ENCODE data around the gene KLHL29.
A peak's percentile ranks its signal among the peaks of the same experiment; 100 is the strongest.

KLHL29 gene

GRCh38 chr2:23591111-23591510, 206.1 kb downstream of the KLHL29 start:
- Histone ChIP-seq H3K36me3 (replicated peaks in 1 of 2; ENCODE audit: control insufficient read depth in 2 of 2, insufficient read depth in 2 of 2, low read length in 2 of 2) (no peaks in the 10 kb centered on the region), H2AFZ (ENCODE audit: low read length) (no peak overlapping the region), H3K79me1 (ENCODE audit: low read depth, low read length) (no peaks in the 10 kb centered on the region), H4K8ac (ENCODE audit: low read depth, low read length) (no peak overlapping the region), H3K4me3 (ENCODE audit: low read length in 2 of 2) (no peak overlapping the region), H3K14ac (ENCODE audit: low read length) (no peak overlapping the region), H3K9ac (ENCODE audit: low read depth, low read length, poor library complexity) (no peak overlapping the region), H3K4ac (ENCODE audit: low read length) (no peak overlapping the region), H2BK5ac (ENCODE audit: low read length) (peak overlapping the region; percentile 15), H3K9me3 (replicated peaks in 1 of 2; ENCODE audit: control insufficient read depth in 2 of 2, insufficient read depth in 1 of 2, low read depth in 1 of 2, low read length in 2 of 2) (no peaks in the 10 kb centered on the region), H3K4me1 (ENCODE audit: control insufficient read depth in 2 of 2, insufficient read depth in 1 of 2, low read depth in 1 of 2, low read length in 2 of 2) (peaks cover 27 to 28% of the 10 kb centered on the region in 2 donors), H3K4me2 (ENCODE audit: insufficient read depth, low read length, poor library complexity, severe bottlenecking) (no peak overlapping the region), H3K27me3 (ENCODE audit: control insufficient read depth in 3 of 3, insufficient read depth in 3 of 3, low read depth in 1 of 3, low read length in 3 of 3) (no peaks in the 10 kb centered on the region), H4K91ac (ENCODE audit: low read depth, low read length, poor library complexity) (no peak overlapping the region), H3K18ac (ENCODE audit: low read length) (peak overlapping the region; percentile 21), H2BK12ac (ENCODE audit: low read length) (no peak overlapping the region), H2AK5ac (ENCODE audit: low read depth, low read length) (peak overlapping the region; percentile 65), H3K23ac (ENCODE audit: low read depth, low read length, poor library complexity) (no peak overlapping the region), H2BK120ac (ENCODE audit: low read depth, low read length) (no peak overlapping the region), H3K27ac (replicated peaks; ENCODE audit: low read length) (no peak overlapping the region), H2BK15ac (ENCODE audit: low read length) (no peak overlapping the region)
- no peak for DNase-seq (ENCODE audit: low spot score)
- WGBS, 2 donors (ENCODE audit: extremely low coverage in 2 of 2, insufficient read length in 2 of 2, insufficient replicate concordance in 1 of 2) = no CpG with 5 or more reads among the region's 7 CpGs

- H3K18ac ChIP-seq (ENCODE audit: low read length) = peak overlapping the region; percentile 62
- no peaks in the 10 kb centered on the region for H3K9me3 ChIP-seq (replicated peaks in 1 of 2; ENCODE audit: control insufficient read depth in 2 of 2, insufficient read depth in 1 of 2, low read depth in 1 of 2, low read length in 2 of 2)
- no peaks in the 10 kb centered on the region for H3K27me3 ChIP-seq (ENCODE audit: control insufficient read depth in 3 of 3, insufficient read depth in 3 of 3, low read depth in 1 of 3, low read length in 3 of 3)
- peak overlapping the region; percentile 65 for H2AK5ac ChIP-seq (ENCODE audit: low read depth, low read length)
- H3K36me3 ChIP-seq (replicated peaks in 1 of 2; ENCODE audit: control insufficient read depth in 2 of 2, insufficient read depth in 2 of 2, low read length in 2 of 2) = no peaks in the 10 kb centered on the region
- H3K9ac ChIP-seq (ENCODE audit: low read depth, low read length, poor library complexity) = no peak overlapping the region
- no peak overlapping the region for H4K8ac ChIP-seq (ENCODE audit: low read depth, low read length)
- no peak for DNase-seq (ENCODE audit: low spot score)
- H2AFZ ChIP-seq (ENCODE audit: low read length) = no peak overlapping the region
- H4K91ac ChIP-seq (ENCODE audit: low read depth, low read length, poor library complexity) = no peak overlapping the region
- no peak overlapping the region for H2BK12ac ChIP-seq (ENCODE audit: low read length)
- H3K4me1 ChIP-seq (ENCODE audit: control insufficient read depth in 2 of 2, insufficient read depth in 1 of 2, low read depth in 1 of 2, low read length in 2 of 2) = peaks cover 25 to 29% of the 10 kb centered on the region in 2 donors
- H2BK120ac ChIP-seq (ENCODE audit: low read depth, low read length) = no peak overlapping the region
- no peaks in the 10 kb centered on the region for H3K79me1 ChIP-seq (ENCODE audit: low read depth, low read length)
- H3K4me3 ChIP-seq (ENCODE audit: low read length in 2 of 2) = no peak overlapping the region
- H3K4ac ChIP-seq (ENCODE audit: low read length) = no peak overlapping the region
- no peak overlapping the region for H2BK15ac ChIP-seq (ENCODE audit: low read length)
- no peak overlapping the region for H3K4me2 ChIP-seq (ENCODE audit: insufficient read depth, low read length, poor library complexity, severe bottlenecking)
- WGBS, 2 donors (ENCODE audit: extremely low coverage in 2 of 2, insufficient read length in 2 of 2, insufficient replicate concordance in 1 of 2) = no CpG with 5 or more reads among the region's 9 CpGs
- H3K23ac ChIP-seq (ENCODE audit: low read depth, low read length, poor library complexity) = no peak overlapping the region
- no peak overlapping the region for H2BK5ac ChIP-seq (ENCODE audit: low read length)
- H3K14ac ChIP-seq (ENCODE audit: low read length) = peak overlapping the region; percentile 10
- no peak overlapping the region for H3K27ac ChIP-seq (replicated peaks; ENCODE audit: low read length)
Measured at GRCh38 chr2:23592061-23592685, 207.2 kb downstream of the KLHL29 start.

GRCh38 chr2:23592898-23593751, 208.1 kb downstream of the KLHL29 start:
- Histone ChIP-seq H3K27ac (replicated peaks; ENCODE audit: low read length) (no peak overlapping the region), H3K4me2 (ENCODE audit: insufficient read depth, low read length, poor library complexity, severe bottlenecking) (no peak overlapping the region), H4K8ac (ENCODE audit: low read depth, low read length) (no peak overlapping the region)

DNA sequence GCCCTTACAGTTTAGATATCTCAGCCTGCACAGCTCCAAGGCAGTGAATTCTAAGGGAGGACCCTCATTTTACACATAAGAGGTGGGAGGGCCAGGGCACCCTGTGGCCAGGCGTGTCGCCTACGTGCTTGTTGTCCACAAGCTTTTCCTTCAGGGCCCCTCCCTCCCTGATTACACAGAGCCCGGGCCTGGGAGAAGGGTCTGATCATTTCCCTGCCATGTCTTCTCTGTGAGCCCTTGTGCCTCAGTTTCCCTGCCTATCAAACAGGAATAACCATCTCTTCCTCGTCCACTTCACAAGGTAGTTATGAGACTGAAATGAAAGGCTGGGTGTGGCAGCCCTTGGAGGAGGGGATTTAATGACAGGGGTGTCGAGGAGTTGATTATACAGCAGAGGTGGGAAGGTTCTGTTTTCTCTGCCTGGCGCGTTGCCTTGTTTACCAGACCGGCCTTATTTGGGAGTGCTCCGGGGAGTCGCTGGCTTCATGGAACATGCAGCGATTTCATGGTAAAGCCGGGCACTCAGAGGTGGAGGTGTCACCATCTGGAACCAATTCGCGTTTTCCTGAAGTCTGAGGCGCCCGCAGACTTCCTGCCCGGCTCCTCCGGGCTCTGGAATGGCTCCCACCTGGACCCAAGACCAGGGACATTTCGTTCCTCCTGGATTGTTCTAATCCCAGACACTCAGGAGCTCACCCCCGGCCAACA, 208.9 kb downstream of the KLHL29 start:
- H3K27me3 ChIP-seq (ENCODE audit: control insufficient read depth in 3 of 3, insufficient read depth in 3 of 3, low read depth in 1 of 3, low read length in 3 of 3) = no peaks in the 10 kb centered on the region
- peak overlapping the region; percentile 51 for H2BK15ac ChIP-seq (ENCODE audit: low read length)
- no peak overlapping the region for H4K8ac ChIP-seq (ENCODE audit: low read depth, low read length)
- H2BK120ac ChIP-seq (ENCODE audit: low read depth, low read length) = no peak overlapping the region
- H3K79me1 ChIP-seq (ENCODE audit: low read depth, low read length) = no peaks in the 10 kb centered on the region
- no peak overlapping the region for H3K23ac ChIP-seq (ENCODE audit: low read depth, low read length, poor library complexity)
- H3K9me3 ChIP-seq (replicated peaks in 1 of 2; ENCODE audit: control insufficient read depth in 2 of 2, insufficient read depth in 1 of 2, low read depth in 1 of 2, low read length in 2 of 2) = no peaks in the 10 kb centered on the region
- H3K4me3 ChIP-seq (ENCODE audit: low read length in 2 of 2) = no peak overlapping the region
- DNase-seq (ENCODE audit: low spot score) = no peak
- peak overlapping the region; percentile 28 for H2AK5ac ChIP-seq (ENCODE audit: low read depth, low read length)
- H2BK5ac ChIP-seq (ENCODE audit: low read length) = peak overlapping the region; percentile 35
- no peaks in the 10 kb centered on the region for H3K36me3 ChIP-seq (replicated peaks in 1 of 2; ENCODE audit: control insufficient read depth in 2 of 2, insufficient read depth in 2 of 2, low read length in 2 of 2)
- H4K91ac ChIP-seq (ENCODE audit: low read depth, low read length, poor library complexity) = no peak overlapping the region
- H3K18ac ChIP-seq (ENCODE audit: low read length) = peak overlapping the region; percentile 79
- no peak overlapping the region for H3K9ac ChIP-seq (ENCODE audit: low read depth, low read length, poor library complexity)
- H3K4me1 ChIP-seq (ENCODE audit: control insufficient read depth in 2 of 2, insufficient read depth in 1 of 2, low read depth in 1 of 2, low read length in 2 of 2) = peaks cover 17 to 29% of the 10 kb centered on the region in 2 donors
- H3K4ac ChIP-seq (ENCODE audit: low read length) = no peak overlapping the region
- H3K27ac ChIP-seq (replicated peaks; ENCODE audit: low read length) = no peak overlapping the region
- whole genome bisulfite sequencing, 2 donors (ENCODE audit: extremely low coverage in 2 of 2, insufficient read length in 2 of 2, insufficient replicate concordance in 1 of 2) = no CpG with 5 or more reads among the region's 21 CpGs
- H3K4me2 ChIP-seq (ENCODE audit: insufficient read depth, low read length, poor library complexity, severe bottlenecking) = no peak overlapping the region
- H3K14ac ChIP-seq (ENCODE audit: low read length) = no peak overlapping the region
- H2BK12ac ChIP-seq (ENCODE audit: low read length) = no peak overlapping the region
- no peak overlapping the region for H2AFZ ChIP-seq (ENCODE audit: low read length)

More at GRCh38 chr2:23592898-23593751, 208.1 kb downstream of the KLHL29 start:
- Histone ChIP-seq H3K18ac (ENCODE audit: low read length) (peak overlapping the region; percentile 63), H3K36me3 (replicated peaks in 1 of 2; ENCODE audit: control insufficient read depth in 2 of 2, insufficient read depth in 2 of 2, low read length in 2 of 2) (no peaks in the 10 kb centered on the region), H3K9me3 (replicated peaks in 1 of 2; ENCODE audit: control insufficient read depth in 2 of 2, insufficient read depth in 1 of 2, low read depth in 1 of 2, low read length in 2 of 2) (no peaks in the 10 kb centered on the region), H3K14ac (ENCODE audit: low read length) (no peak overlapping the region), H2BK120ac (ENCODE audit: low read depth, low read length) (no peak overlapping the region), H3K27me3 (ENCODE audit: control insufficient read depth in 3 of 3, insufficient read depth in 3 of 3, low read depth in 1 of 3, low read length in 3 of 3) (no peaks in the 10 kb centered on the region), H4K91ac (ENCODE audit: low read depth, low read length, poor library complexity) (no peak overlapping the region), H2BK5ac (ENCODE audit: low read length) (no peak overlapping the region), H2BK15ac (ENCODE audit: low read length) (no peak overlapping the region), H3K4me1 (ENCODE audit: control insufficient read depth in 2 of 2, insufficient read depth in 1 of 2, low read depth in 1 of 2, low read length in 2 of 2) (peaks cover 17 to 29% of the 10 kb centered on the region in 2 donors), H3K4ac (ENCODE audit: low read length) (no peak overlapping the region), H2AFZ (ENCODE audit: low read length) (no peak overlapping the region), H3K4me3 (ENCODE audit: low read length in 2 of 2) (no peak overlapping the region), H2BK12ac (ENCODE audit: low read length) (no peak overlapping the region), H3K79me1 (ENCODE audit: low read depth, low read length) (no peaks in the 10 kb centered on the region), H3K9ac (ENCODE audit: low read depth, low read length, poor library complexity) (no peak overlapping the region), H3K23ac (ENCODE audit: low read depth, low read length, poor library complexity) (no peak overlapping the region), H2AK5ac (ENCODE audit: low read depth, low read length) (peak overlapping the region; percentile 28)
- no peak for DNase-seq (ENCODE audit: low spot score)
- WGBS, 2 donors (ENCODE audit: extremely low coverage in 2 of 2, insufficient read length in 2 of 2, insufficient replicate concordance in 1 of 2) = no CpG with 5 or more reads among the region's 12 CpGs
